HG02938 (cell line): ENCODE results near the gene PLPP1.

Experiments
- ATAC-seq: cut with Tn5 transposase; IDR thresholded peaks from one replicate; pipeline ENCODE4 v1.9.1; 2021; ENCODE audit warnings: mild to moderate bottlenecking, moderate library complexity; ENCODE audit not compliant: unreplicated experiment

The PLPP1 gene

GRCh38 chr5:55451976-55452375 is 82.8 kb downstream of the PLPP1 start:
- no peak for ATAC-seq

- ATAC-seq: no peak
Observed at GRCh38 chr5:55450050-55450765, 84.6 kb downstream of the PLPP1 start.

- ATAC-seq: no peak
Observed at GRCh38 chr5:55446640-55447351, 88.0 kb downstream of the PLPP1 start.

GRCh38 chr5:55445791-55446190 is 89.0 kb downstream of the PLPP1 start:
- no peak for ATAC-seq

- no peak for ATAC-seq
Observed at GRCh38 chr5:55441954-55442353, 92.8 kb downstream of the PLPP1 start.

GRCh38 chr5:55441107-55441771 is 93.5 kb downstream of the PLPP1 start:
- no peak for ATAC-seq

- ATAC-seq: no peak
Observed at GRCh38 chr5:55440188-55440646, 94.5 kb downstream of the PLPP1 start.

GRCh38 chr5:55438998-55439397 is 95.8 kb downstream of the PLPP1 start:
- ATAC-seq: no peak

GRCh38 chr5:55437859-55438206 is 96.9 kb downstream of the PLPP1 start:
- ATAC-seq: no peak

- no peak for ATAC-seq
Observed at GRCh38 chr5:55437452-55437851, 97.3 kb downstream of the PLPP1 start.

- no peak for ATAC-seq
Observed at GRCh38 chr5:55432549-55432948, 102.2 kb downstream of the PLPP1 start.

GRCh38 chr5:55429613-55430253 is 105.0 kb downstream of the PLPP1 start:
- ATAC-seq: no peak

GRCh38 chr5:55429221-55429612 is 105.5 kb downstream of the PLPP1 start:
- no peak for ATAC-seq

GRCh38 chr5:55427157-55427556 is 107.6 kb downstream of the PLPP1 start:
- no peak for ATAC-seq

- no peak for ATAC-seq
Observed at GRCh38 chr5:55426455-55426854, 108.3 kb downstream of the PLPP1 start.

- peak; percentile 90 for ATAC-seq
Observed at GRCh38 chr5:55421074-55421529, 113.7 kb downstream of the PLPP1 start.

- no peak for ATAC-seq
Observed at GRCh38 chr5:55418994-55419968, 115.5 kb downstream of the PLPP1 start.

- no peak for ATAC-seq
Observed at GRCh38 chr5:55416306-55416705, 118.5 kb downstream of the PLPP1 start.

- ATAC-seq: no peak
Observed at GRCh38 chr5:55415071-55415470, 119.7 kb downstream of the PLPP1 start.

- no peak for ATAC-seq
Observed at GRCh38 chr5:55413644-55414043, 121.1 kb downstream of the PLPP1 start.
